GM12892 (cell line): ENCODE data around the gene FARP1.

Source experiments
- POLR2A ChIP-seq: IDR thresholded peaks from 2 replicates; pipeline ENCODE4 v1.6.1; 2011; ENCODE audit warnings: low read depth, low read length, control low read depth
- POLR2AphosphoS5 ChIP-seq: IDR thresholded peaks from 2 replicates; pipeline ENCODE4 v1.6.1; 2011; ENCODE audit warnings: low read depth, low read length, control low read depth
- TAF1 ChIP-seq: IDR thresholded peaks from 2 replicates; pipeline ENCODE4 v1.6.1; 2011; ENCODE audit warnings: low read depth, mild to moderate bottlenecking, control low read depth, low read length, borderline replicate concordance

DNA sequence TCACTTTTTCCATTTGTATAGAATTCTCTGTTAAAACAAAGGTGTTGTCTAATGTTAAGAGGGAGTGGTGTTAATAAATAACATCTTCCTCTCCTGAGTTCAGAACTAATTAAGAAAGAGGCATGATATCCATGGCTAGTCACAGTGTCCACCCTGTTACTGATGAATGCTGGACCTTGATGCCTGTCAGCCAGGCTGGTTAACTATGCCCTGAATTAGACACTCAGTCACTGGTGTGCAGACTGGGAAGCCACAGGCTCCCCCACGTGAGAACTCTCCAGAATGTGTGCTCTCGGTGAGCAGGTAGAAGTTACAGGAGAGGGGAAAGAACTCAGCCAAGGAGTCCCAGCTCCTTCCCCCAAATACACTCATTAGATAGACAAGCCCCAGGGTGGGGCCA lies 90.2 kb downstream of the FARP1 start:
- TF ChIP-seq POLR2A: no peak
- TF ChIP-seq POLR2AphosphoS5: no peak
- TF ChIP-seq TAF1: no peak
